Middle frontal gyrus (tissue), 1 donor: Measurements from ENCODE around the gene TERC.

Experiments
- DNase-seq: peaks from one replicate; pipeline ENCODE4 v3.0.0-alpha.2; 2015; ENCODE audit warnings: low spot score; ENCODE audit errors: extremely low spot score

TERC gene

GRCh38 chr3:169764882-169765612, at the start of gene TERC:
TSS of gene TERC (minus strand) at chr3:169765060.
- DNase-seq: peak; percentile 81

GRCh38 chr3:169813757-169814517, 49.1 kb upstream of the TERC start:
- no peak for DNase-seq

- no peak for DNase-seq
Measured at GRCh38 chr3:169813278-169813677, 48.4 kb upstream of the TERC start.

- DNase-seq: peak; percentile 51
Measured at GRCh38 chr3:169812332-169813235, 47.7 kb upstream of the TERC start, which contains the start of the genes LRRC34 and LRRIQ4. TSS of gene LRRC34 (minus strand) at chr3:169812904. CDS start at chr3:169812548, 356 bp downstream. TSS of gene LRRIQ4 (plus strand) at chr3:169812870. CDS start at chr3:169821922, 9,052 bp downstream.

GRCh38 chr3:169811631-169812331, 46.9 kb upstream of the TERC start:
- DNase-seq: peak; percentile 44

DNA sequence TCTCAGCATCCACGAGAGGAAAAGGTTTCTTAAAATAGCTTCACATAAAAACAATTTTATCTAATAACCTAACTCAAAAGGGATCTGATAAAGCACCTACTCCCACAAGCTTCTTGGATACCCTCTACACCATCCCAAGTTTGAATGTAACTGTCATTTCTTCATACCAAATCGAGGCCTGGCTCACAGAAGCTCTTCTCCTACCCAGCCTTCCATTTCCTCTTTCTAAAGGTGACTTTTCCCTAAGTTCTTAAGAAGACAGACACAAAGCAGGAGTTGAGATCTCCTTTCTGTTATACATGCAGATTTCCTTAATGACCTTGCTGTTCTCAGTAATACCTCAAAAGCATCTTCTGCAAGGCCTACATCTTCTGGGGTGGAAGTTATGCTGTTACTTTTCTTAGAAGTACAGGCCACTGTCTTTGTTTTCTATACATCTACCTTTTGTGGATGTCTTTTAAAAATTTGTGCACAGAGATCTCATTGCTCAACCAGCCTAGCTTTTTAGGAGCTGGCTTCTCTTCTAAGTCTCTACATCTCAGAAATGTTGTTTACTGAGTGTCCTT, 44.5 kb upstream of the TERC start:
- no peak for DNase-seq

DNA sequence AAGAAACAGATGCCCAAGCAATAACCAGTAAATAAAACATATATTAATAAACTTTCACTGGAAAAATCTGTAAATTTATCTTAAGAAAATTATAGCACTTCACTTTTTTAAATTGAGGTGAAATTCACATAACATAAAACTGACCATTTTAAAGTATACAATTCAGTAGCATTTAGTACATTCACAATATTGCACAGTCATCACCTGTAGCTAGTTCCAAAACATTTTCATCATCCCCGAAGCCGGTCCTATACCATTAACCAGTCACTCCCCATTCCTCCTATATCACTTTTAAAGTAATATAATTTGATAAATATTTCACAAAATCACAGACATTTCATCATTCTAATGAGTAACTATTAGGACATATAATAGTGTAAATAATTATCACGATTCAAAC, 39.8 kb upstream of the TERC start:
- DNase-seq: no peak

DNA sequence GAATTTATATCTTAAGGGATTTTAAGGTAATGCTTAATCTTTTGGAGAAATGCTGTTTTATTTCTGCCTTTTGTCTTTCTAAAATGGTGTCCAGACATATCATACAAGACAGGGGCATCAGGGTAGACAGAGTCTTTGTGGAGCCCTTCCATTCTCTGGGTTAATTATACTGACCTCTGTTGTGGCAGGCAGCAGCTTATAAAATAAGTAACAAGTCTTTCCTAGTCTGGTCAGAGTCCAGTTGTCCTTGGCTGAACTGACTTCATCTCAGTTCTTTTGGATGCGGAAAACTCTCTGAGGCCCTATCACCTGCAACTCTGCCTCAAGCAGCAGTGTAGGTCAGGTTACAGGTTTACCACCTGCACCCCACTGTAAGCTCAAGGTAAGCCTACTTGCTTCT, 27.5 kb upstream of the TERC start:
- no peak for DNase-seq

DNA sequence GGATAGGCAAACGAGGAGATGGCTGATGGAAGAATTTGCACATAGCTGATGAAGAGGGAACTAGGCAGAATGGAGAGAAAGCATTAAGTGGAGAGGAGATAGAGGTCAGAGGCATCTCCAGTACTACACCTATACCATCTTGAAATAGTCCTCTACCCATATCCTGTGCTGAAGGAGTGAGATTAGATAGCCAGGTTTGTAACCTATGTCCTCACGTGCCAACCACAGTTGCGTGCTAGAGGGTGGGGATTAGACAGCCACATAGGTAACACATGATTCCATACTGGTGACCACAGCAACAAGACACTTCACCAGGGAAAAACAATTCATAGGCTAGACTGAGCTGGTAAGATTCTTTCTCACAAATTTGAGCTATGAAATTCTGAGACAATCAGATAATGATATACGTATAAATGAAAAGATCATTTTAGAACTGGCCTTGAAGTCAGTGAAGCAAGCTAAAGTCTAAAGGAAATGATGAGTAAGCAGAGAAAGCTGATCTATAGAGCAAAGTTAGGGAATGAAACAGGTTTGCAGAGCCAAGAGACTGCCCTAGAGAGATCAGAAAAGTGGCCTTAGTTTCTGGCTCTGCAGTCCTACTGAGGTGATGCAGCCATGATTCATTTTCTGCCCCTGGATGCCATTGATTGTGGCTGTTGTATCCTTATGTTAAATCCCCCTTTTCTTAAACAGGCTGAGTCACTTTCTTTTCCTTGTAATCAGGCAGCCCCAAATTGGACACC, 26.0 kb upstream of the TERC start:
- DNase-seq: no peak

DNA sequence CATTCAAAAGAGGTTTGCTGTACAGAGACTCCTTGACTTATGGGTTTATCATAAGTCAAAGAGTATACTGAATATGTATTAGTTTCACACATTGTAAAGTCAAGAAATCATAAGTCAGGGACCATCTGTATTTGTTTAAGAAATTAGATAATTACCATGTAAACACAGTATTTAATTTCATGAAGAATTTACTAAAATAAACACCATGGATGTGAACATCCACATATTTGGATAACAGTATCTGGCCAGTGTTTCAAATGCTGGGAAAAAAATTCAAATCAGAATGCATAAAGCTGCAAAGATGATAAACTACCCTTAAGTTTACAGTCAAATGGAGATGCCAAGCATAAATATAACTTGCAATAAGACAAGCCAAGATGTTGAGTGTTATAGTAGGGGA, 25.4 kb upstream of the TERC start:
- DNase-seq: no peak

GRCh38 chr3:169787791-169788190, 22.9 kb upstream of the TERC start:
- DNase-seq: no peak

DNA sequence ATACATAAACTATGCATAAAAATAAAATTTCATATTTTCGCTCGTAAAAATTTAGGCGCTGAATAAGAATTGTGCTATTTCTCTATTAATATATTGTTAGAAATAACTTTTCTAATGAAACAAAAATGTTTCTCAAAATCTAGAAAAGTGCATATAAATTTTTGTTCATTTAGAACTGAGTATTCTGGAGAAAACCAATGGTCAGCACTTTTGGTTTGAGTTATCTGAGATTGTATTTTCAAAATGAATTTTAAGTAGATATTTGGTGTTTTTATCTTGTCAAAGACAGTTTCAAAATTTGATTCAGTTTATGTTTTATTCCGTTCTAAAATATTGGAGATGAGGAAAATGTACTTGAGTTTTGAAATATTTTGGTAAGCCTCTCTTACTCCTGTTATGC, 22.3 kb upstream of the TERC start:
- no peak for DNase-seq

GRCh38 chr3:169781209-169781855, 16.5 kb upstream of the TERC start:
- no peak for DNase-seq

DNA sequence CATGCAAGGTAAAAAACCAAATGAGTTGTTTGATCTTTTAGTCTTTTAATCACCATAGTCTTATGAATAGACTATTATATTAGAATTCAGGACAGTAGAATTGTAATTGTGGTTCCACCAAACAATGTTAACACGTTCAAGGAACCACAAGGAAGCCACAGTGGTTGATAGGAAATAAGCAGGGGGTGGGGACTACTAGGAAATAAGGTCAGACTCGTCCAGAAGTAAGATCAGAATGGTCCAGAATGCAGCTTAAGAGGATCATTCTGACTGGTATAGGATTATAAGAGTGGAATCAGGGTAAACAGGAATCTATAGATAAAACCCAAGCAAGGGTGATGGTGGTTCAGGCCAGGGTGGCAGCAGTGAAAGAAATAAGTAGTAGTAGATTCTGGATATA, 15.9 kb upstream of the TERC start:
- DNase-seq: no peak

- DNase-seq: no peak
Measured at GRCh38 chr3:169777822-169778221, 13.0 kb upstream of the TERC start.

GRCh38 chr3:169774186-169774585, 9.3 kb upstream of the TERC start:
- DNase-seq: no peak

- DNase-seq: peak; percentile 86
Measured at GRCh38 chr3:169772897-169773816, 8.3 kb upstream of the TERC start, which contains the start of gene MYNN. TSS of gene MYNN (plus strand) at chr3:169773396. CDS start at chr3:169774296, 900 bp downstream.

DNA sequence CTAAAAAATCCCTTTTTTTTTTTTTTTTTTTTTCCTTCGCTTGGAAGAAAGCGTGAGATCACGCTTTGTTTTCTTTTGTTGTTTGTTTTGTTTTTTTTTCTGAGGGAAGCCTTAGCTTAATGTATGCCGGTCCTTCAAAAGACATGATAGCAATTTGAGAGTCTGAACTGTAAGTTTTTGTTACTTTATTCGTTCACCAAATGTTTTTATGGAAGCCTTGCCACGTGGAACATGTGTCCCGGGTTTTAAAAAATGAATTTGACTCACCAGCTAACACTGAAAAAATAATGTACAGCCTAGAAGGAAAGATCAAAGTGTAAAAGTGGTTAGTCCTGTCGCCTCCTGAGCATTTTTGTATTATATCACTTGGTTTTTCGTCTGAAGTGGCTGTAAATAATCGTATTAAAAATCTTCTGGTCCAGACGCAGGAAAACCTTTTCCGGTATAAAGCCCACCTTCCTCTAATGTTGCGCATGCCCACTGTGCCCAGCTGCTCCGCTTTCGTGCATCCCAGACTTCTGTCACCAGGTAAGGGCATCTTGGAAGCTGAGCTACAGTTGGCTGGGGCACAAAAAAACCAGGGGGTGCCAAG, 7.5 kb upstream of the TERC start:
- DNase-seq: peak; percentile 72
